Suprapubic skin (tissue), 4 donors: ENCODE data around the gene MYO10. TPM values are rescaled to one million over a fixed set of nuclear protein-coding genes. Genes with fewer than 3 reads are reported as not detected.
"Not testable (repeated sequence)": the region's sequence is repeated elsewhere in the genome, so short reads cannot be mapped to it uniquely, and the experiment has no call there.

ENCODE experiments used
- DNase-seq, 2 donors: peaks; one replicate each; pipeline ENCODE4 v3.0.0-alpha.2; 2019; ENCODE audit warnings: low spot score in 2 of 2
- H3K27ac ChIP-seq: fragments of 200-600 bp; sonication (generic); one replicate; pipeline ENCODE4 v1.5.1; 2019
- H3K27me3 ChIP-seq: fragments of 200-600 bp; sonication (generic); one replicate; pipeline ENCODE4 v1.5.1; 2019
- H3K36me3 ChIP-seq: fragments of 200-600 bp; sonication (generic); one replicate; pipeline ENCODE4 v1.5.1; 2019
- H3K4me1 ChIP-seq: fragments of 200-600 bp; sonication (generic); one replicate; pipeline ENCODE4 v1.5.1; 2019
- H3K4me3 ChIP-seq: fragments of 200-600 bp; sonication (generic); one replicate; pipeline ENCODE4 v1.5.1; 2019; ENCODE audit warnings: mild to moderate bottlenecking
- H3K9me3 ChIP-seq: fragments of 200-600 bp; sonication (generic); one replicate; pipeline ENCODE4 v1.5.1; 2019
- CTCF ChIP-seq, 2 donors: fragments of 200-600 bp in 1 of 2; fragments of 450-650 bp in 1 of 2; sonication (generic) in 1 of 2; IDR thresholded peaks; one replicate each; pipeline ENCODE4 v1.5.1; 2016 to 2019; ENCODE audit warnings: antibody characterized with exemption in 2 of 2, mild to moderate bottlenecking in 1 of 2, moderate library complexity in 1 of 2
- EP300 ChIP-seq: sonication (generic); formaldehyde crosslinking; IDR thresholded peaks from one replicate; pipeline ENCODE4 v1.6.1; 2017; ENCODE audit warnings: antibody characterized with exemption
- POLR2A ChIP-seq, 2 donors: fragments of 450-650 bp; IDR thresholded peaks; one replicate each; pipeline ENCODE4 v1.6.1; 2017; ENCODE audit warnings: antibody characterized with exemption in 2 of 2, mild to moderate bottlenecking in 2 of 2, moderate library complexity in 2 of 2
- POLR2AphosphoS5 ChIP-seq, 3 donors: sonication (generic); formaldehyde crosslinking; IDR thresholded peaks; one replicate each; pipeline ENCODE4 v1.6.1; 2017; ENCODE audit warnings: antibody characterized with exemption in 3 of 3
- WGBS: methylation state at CpG from one replicate; pipeline ENCODE4 v1.1.5; 2018; 5-methylcytosine and 5-hydroxymethylcytosine counted together
- total RNA-seq, 4 donors: library from RNA; depleted of rRNA; stranded (reverse); fragments of >200 nt; gene quantifications; one replicate each; pipeline ENCODE4 v1.1.0, GENCODE V29; 2016

The MYO10 gene
- total RNA-seq, 4 donors from 2014 or later = 37.7 to 109 (median 64.6) TPM

- Histone ChIP-seq H3K27ac (no peak overlapping the region), H3K9me3 (no peaks in the 10 kb centered on the region), H3K4me3 (no peak overlapping the region), H3K27me3 (no peaks in the 10 kb centered on the region), H3K36me3 (peaks cover 11% of the 10 kb centered on the region), H3K4me1 (peaks cover 5% of the 10 kb centered on the region)
- TF ChIP-seq EP300 (no peak), POLR2AphosphoS5 (IDR thresholded peaks at IDR 0.05) (no peak), CTCF (IDR thresholded peaks at IDR 0.05) (no peak), POLR2A (IDR thresholded peaks at IDR 0.05) (no peak)
- 91% methylated on average over 15 of the region's 15 CpGs for WGBS
- no peak for DNase-seq
These were observed 191.8 kb downstream of the MYO10 start for GRCh38 chr5:16744164-16744880.

- H3K27me3 ChIP-seq = no peaks in the 10 kb centered on the region
- no peak overlapping the region for H3K4me3 ChIP-seq
- H3K27ac ChIP-seq = no peak overlapping the region
- H3K4me1 ChIP-seq = peaks cover 7% of the 10 kb centered on the region
- H3K9me3 ChIP-seq = no peaks in the 10 kb centered on the region
- no peak for DNase-seq
- H3K36me3 ChIP-seq = peaks cover 7% of the 10 kb centered on the region
- TF ChIP-seq POLR2AphosphoS5 (IDR thresholded peaks at IDR 0.05) (no peak), POLR2A (IDR thresholded peaks at IDR 0.05) (no peak), CTCF (IDR thresholded peaks at IDR 0.05) (no peak), EP300 (no peak)
- 76% methylated on average over 5 of the region's 5 CpGs for WGBS
These were observed 193.2 kb downstream of the MYO10 start for GRCh38 chr5:16742938-16743337.

- Histone ChIP-seq H3K36me3 (peaks cover 7% of the 10 kb centered on the region), H3K4me3 (no peak overlapping the region), H3K27ac (no peak overlapping the region), H3K4me1 (peaks cover 18% of the 10 kb centered on the region), H3K27me3 (no peaks in the 10 kb centered on the region), H3K9me3 (no peaks in the 10 kb centered on the region)
- DNase-seq = no peak
- TF ChIP-seq POLR2AphosphoS5 (IDR thresholded peaks at IDR 0.05) (no peak), POLR2A (IDR thresholded peaks at IDR 0.05) (no peak)
- 48% methylated on average over 11 of the region's 11 CpGs for WGBS
These were observed 195.2 kb downstream of the MYO10 start for GRCh38 chr5:16740811-16741392.

GRCh38 chr5:16740066-16740810, 195.8 kb downstream of the MYO10 start:
- DNase-seq = no peak
- Histone ChIP-seq H3K4me1 (peaks cover 25% of the 10 kb centered on the region), H3K27me3 (no peaks in the 10 kb centered on the region), H3K9me3 (no peaks in the 10 kb centered on the region), H3K4me3 (no peak overlapping the region), H3K36me3 (peaks cover 7% of the 10 kb centered on the region), H3K27ac (no peak overlapping the region)
- TF ChIP-seq CTCF (IDR thresholded peaks at IDR 0.05) (no peak), POLR2A (IDR thresholded peaks at IDR 0.05) (no peak), EP300 (no peak), POLR2AphosphoS5 (IDR thresholded peaks at IDR 0.05) (no peak)
- WGBS = 76% methylated on average over 17 of the region's 17 CpGs

- H3K36me3 ChIP-seq, DNase-seq, H3K9me3 ChIP-seq, H3K4me3 ChIP-seq, H3K27me3 ChIP-seq: not testable (repeated sequence)
- WGBS = 77% methylated on average over 5 of the region's 5 CpGs
- Histone ChIP-seq H3K4me1 (peaks cover 30% of the 10 kb centered on the region), H3K27ac (peak overlapping the region; percentile 27)
These were observed 197.7 kb downstream of the MYO10 start for GRCh38 chr5:16738393-16738792.
